DOHH2 (cell line): ENCODE measurements around the gene BPIFB1.

ENCODE experiments used
- EZH2phosphoT487 ChIP-seq: fragments of 200-600 bp; sonication (generic); IDR thresholded peaks from 2 replicates; pipeline ENCODE4 v1.6.1; 2017; ENCODE audit warnings: borderline replicate concordance, mild to moderate bottlenecking, antibody characterized with exemption, low read length, moderate library complexity, mixed read lengths
- TF ChIP-seq, protein P1 (sequence below): fragments of 200-600 bp; sonication (generic); IDR thresholded peaks from one replicate; pipeline ENCODE4 v1.5.1; 2014; ENCODE audit warnings: antibody characterized with exemption, mild to moderate bottlenecking, low read depth, low read length; ENCODE audit not compliant: poor library complexity, severe bottlenecking

DNA sequence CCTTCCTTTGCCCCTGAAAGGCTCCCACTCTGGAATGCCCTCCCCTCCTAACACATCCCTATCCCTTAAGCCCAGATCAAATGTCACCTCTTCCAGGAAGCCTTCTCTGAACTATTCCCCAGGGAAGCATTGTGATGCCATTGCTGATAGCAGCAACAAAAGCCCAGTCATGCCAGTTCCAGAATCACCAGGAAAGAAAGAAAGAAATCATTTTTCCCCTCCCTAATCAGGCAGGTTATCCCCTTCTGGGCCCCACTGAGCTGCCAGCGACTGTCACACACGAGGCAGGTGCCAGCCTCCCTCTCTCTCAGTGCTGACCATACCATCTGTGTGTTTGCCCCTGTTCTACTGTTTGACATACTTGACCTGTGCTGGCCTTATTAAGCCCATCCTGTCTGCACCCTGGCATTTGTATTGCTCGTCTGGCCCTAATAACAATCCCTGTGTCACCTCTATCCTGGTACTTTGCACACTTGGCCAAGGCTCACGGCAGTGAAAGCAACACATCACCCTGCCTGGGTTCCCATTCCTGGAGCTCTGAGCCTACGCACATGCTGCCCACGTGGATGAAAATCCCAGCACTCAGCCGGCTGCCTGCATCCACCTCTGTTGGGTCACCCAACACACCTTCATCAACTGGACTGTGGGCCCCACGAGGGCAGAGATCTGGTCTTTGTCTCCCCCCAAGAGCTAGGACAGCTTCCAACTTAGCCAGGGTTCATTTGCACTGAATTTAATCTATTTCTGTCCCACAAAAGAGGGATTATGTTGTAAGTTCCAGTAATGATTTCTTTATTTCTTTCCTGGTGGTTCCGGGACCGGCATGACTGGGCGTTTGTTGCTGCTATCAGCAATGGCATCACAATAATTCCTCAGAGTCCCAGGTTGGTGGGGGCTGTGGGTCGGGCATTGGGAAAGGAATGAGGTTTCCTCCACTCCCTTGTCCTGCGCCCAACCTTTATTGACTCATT, 5.3 kb upstream of the BPIFB1 start:
- TF ChIP-seq, protein P1, sequence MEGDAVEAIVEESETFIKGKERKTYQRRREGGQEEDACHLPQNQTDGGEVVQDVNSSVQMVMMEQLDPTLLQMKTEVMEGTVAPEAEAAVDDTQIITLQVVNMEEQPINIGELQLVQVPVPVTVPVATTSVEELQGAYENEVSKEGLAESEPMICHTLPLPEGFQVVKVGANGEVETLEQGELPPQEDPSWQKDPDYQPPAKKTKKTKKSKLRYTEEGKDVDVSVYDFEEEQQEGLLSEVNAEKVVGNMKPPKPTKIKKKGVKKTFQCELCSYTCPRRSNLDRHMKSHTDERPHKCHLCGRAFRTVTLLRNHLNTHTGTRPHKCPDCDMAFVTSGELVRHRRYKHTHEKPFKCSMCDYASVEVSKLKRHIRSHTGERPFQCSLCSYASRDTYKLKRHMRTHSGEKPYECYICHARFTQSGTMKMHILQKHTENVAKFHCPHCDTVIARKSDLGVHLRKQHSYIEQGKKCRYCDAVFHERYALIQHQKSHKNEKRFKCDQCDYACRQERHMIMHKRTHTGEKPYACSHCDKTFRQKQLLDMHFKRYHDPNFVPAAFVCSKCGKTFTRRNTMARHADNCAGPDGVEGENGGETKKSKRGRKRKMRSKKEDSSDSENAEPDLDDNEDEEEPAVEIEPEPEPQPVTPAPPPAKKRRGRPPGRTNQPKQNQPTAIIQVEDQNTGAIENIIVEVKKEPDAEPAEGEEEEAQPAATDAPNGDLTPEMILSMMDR: no peak
- no peak for TF ChIP-seq EZH2phosphoT487
